Activated naive CD4-positive, alpha-beta T cell treated with anti-CD3 and anti-CD28 coated beads, Interleukin-2, amount 50 U/mL, for 72 hours (primary cell): ENCODE measurements around the gene HCFC1. TPM values are rescaled to one million over a fixed set of nuclear protein-coding genes. Genes with fewer than 3 reads are reported as not detected.

ENCODE experiments used
- ATAC-seq, 2 donors: fragments of 150-1000 bp; cut with Tn5 transposase; 2 replicates each; pipeline ENCODE4 v1.10.0; 2021; ENCODE audit warnings: mild to moderate bottlenecking in 2 of 2, moderate library complexity in 2 of 2
- DNase-seq, 2 donors: peaks; one replicate each; pipeline ENCODE4 v3.0.0; 2021 to 2022; ENCODE audit warnings: low spot score in 2 of 2
- H3K27ac Mint-ChIP-seq, 2 donors: one replicate each; pipeline ENCODE4 v1.8.0; 2022; ENCODE audit warnings: mild to moderate bottlenecking in 2 of 2, mixed read lengths in 2 of 2
- H3K36me3 Mint-ChIP-seq, 2 donors: one replicate each; pipeline ENCODE4 v1.8.0; 2022; ENCODE audit warnings: mixed read lengths in 2 of 2
- H3K9me3 Mint-ChIP-seq, 2 donors: one replicate each; pipeline ENCODE4 v1.8.0; 2022; ENCODE audit warnings: mixed read lengths in 2 of 2
- total RNA-seq, 2 donors: library from RNA; stranded (reverse); gene quantifications; one replicate each; pipeline ENCODE4 v1.2.3, GENCODE V29; 2022

Gene HCFC1
- total RNA-seq, 2 donors from 2014 or later, result 95.9 to 102 TPM

DNA sequence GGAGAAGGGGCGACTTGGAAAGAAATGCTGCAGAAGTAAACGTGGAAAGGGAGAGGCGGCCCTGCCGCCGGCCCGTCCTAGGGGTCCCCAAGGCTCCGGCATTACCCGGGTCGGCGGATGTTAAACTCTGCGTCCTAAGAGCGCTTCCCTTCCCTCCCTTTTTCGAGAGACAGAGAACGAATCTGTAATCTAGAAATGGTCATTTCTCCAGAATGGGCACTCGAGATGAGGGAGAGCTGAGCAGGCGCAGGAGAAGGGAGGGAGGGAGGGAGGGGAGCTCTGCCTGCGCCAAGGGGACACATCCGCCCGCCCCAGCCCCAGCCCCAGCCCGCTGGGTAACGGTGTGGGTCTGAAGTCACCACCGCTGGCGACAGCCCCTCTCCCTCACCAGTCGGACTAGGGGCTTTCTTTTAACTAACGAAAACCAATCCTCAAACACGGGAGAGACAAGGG lies 1.7 kb downstream of the HCFC1 start:
- peak overlapping the region; percentile 89 to 95 for H3K27ac Mint-ChIP-seq
- ATAC-seq, result no peak
- no peaks in the 10 kb centered on the region for H3K9me3 Mint-ChIP-seq
- no peak for DNase-seq
- H3K36me3 Mint-ChIP-seq, result peaks cover 37 to 44% of the 10 kb centered on the region in 2 donors

GRCh38 chrX:153969125-153969903 lies 2.3 kb downstream of the HCFC1 start:
- Mint-ChIP-seq H3K27ac (peak overlapping the region; percentile 89 to 95), H3K9me3 (no peaks in the 10 kb centered on the region), H3K36me3 (peaks cover 37 to 41% of the 10 kb centered on the region in 2 donors)
- no peak for DNase-seq
- no peak for ATAC-seq

- Mint-ChIP-seq H3K9me3 (no peaks in the 10 kb centered on the region), H3K36me3 (peaks cover 37 to 38% of the 10 kb centered on the region in 2 donors), H3K27ac (peak overlapping the region; percentile 50 to 89)
- DNase-seq, result no peak
- ATAC-seq, result no peak
Measured at GRCh38 chrX:153968754-153969124, 2.9 kb downstream of the HCFC1 start.

DNA sequence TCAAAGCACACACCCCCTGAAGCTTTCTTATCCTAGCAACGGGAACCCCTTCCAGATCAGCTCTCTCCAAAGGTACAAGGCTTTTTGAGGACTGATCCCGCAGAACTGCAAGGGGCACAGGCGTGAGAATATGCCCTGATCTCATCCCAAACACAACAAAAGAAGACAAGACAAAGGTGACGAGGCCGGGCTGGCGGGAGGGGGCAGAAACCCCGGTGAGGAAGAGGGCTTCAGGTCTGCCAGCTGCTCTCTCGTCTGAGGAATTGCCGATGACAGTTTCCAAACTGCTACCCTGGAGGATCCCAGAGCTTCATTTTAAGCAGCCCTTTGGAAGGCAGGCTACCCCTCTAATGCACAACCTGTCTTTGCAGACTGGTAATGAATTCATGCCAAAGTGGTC lies 3.4 kb downstream of the HCFC1 start:
- no peak for ATAC-seq
- Mint-ChIP-seq H3K27ac (peak overlapping the region; percentile 88 to 89), H3K36me3 (peaks cover 35% of the 10 kb centered on the region in 2 donors)

DNA sequence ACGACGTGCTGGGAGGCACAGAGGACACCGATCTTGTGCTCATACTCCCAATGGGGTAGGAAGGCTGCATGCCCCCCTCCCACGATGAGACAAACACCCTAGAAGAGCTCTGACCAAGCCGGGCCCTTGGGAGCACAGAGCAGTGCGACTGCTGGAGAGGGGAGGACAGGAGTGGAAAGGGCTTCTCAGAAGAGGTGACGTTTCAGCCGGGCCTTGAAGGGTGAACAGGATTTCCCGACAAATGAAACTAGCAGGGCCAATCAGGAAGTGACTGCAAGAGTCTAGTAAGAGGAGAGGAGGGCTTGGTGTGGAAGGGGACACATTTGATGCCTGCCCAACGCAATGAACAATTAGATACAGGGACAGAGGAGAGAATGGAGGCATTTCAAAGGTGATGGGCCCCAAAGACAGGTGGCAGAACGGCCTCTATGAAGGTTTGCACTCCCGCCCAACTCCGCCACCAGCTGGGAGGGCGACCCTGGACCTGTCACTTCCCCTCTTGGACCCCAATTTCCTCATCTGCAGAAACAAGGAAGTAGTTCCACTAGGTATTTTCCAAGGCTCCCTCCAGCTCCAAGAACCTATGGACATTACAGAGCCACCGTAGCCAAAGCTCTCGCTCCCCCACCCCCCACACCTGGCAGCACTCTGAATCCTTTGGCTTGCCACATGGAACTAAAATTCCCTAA lies 3.9 kb downstream of the HCFC1 start:
- peak; percentile 3 to 19 for ATAC-seq
- Mint-ChIP-seq H3K9me3 (no peaks in the 10 kb centered on the region), H3K27ac (peak overlapping the region; percentile 88 to 89), H3K36me3 (peaks cover 32 to 33% of the 10 kb centered on the region in 2 donors)
- DNase-seq, result peak in 1 of 2 donors; percentile 41

More for the DNA sequence above, 3.4 kb downstream of the HCFC1 start:
- H3K9me3 Mint-ChIP-seq, result no peaks in the 10 kb centered on the region
- no peak for DNase-seq

DNA sequence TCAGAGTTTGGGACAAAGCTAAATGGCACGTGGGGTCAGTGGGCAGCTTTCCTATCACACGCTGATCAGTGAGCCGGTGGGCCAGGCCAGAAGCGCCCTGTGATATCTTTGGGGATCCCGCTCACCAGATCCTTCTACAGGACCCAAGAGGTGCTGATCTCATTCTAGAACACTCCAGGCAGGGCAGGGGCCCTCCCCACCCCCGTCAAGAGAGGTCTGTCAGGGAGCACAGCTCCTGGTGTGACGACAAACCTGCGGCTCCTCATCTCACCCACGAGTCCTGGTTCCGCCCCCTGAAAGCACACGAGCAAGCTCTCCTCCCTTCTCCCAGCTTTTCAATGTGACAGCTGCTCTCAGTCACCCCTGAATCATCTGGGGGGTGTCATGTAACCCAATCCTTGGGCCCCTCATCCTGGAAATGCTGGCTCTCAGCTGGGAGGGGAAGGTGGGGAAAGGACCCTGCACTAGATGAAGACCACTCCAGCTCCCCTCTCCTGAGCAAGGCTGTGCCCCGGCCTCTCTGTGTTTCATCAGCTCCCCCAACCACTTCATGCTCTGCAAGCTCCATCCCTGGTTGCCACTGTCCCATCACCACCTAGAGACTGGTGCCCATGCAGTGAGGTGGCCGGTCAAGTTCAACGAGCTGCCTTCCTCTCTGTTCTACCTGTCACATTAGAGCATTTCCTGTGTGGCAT lies 4.6 kb downstream of the HCFC1 start:
- Mint-ChIP-seq H3K36me3 (peaks cover 32 to 33% of the 10 kb centered on the region in 2 donors), H3K27ac (peak overlapping the region; percentile 88 to 89), H3K9me3 (no peaks in the 10 kb centered on the region)
- DNase-seq, result no peak
- ATAC-seq, result peak; percentile 14 to 18

DNA sequence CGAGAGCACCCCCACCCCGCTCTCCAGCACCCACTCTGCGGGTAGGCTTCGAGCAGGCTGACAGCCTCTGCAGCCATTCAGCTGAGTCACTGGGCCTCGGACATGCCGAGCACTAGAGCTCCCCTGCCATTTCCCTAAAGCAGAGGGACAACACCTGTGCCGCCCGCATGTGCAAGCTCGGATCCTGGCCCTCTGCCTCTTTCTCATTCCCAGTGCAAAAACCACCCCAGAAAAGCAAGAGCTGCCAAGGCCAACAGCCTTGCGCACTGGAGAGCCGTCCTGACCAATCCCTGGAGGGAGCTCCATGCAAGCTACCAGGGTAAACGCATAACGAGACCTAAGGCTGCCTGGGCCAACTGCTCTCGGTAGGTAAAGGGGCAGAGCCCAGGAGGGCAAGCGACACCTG lies 5.3 kb downstream of the HCFC1 start:
- no peaks in the 10 kb centered on the region for H3K9me3 Mint-ChIP-seq
- no peak for ATAC-seq
- H3K36me3 Mint-ChIP-seq, result peaks cover 27 to 28% of the 10 kb centered on the region in 2 donors
- peak overlapping the region; percentile 88 to 89 for H3K27ac Mint-ChIP-seq
- no peak for DNase-seq

DNA sequence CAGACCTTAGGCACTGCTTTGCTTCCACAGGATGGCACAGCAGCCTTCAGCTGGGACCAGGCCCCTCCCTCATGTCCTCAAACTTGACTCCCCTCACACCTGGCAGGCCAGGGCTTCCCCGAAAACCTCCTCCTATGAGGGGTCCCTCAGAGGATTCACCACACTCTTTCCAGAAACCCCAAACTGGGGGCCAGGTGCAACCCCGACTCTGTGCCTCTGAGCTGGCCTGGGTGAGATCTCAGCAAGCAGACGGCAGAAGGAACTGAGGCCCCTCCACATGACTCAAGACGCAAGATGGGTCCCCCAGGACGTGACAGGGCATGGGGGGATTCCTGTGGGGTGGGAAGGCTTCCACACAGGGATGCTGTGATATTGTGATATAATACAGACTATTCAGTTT lies 6.2 kb downstream of the HCFC1 start:
- Mint-ChIP-seq H3K27ac (peak overlapping the region in 1 of 2 donors; percentile 88), H3K9me3 (no peaks in the 10 kb centered on the region), H3K36me3 (peaks cover 19 to 22% of the 10 kb centered on the region in 2 donors)
- no peak for ATAC-seq
- DNase-seq, result no peak

DNA sequence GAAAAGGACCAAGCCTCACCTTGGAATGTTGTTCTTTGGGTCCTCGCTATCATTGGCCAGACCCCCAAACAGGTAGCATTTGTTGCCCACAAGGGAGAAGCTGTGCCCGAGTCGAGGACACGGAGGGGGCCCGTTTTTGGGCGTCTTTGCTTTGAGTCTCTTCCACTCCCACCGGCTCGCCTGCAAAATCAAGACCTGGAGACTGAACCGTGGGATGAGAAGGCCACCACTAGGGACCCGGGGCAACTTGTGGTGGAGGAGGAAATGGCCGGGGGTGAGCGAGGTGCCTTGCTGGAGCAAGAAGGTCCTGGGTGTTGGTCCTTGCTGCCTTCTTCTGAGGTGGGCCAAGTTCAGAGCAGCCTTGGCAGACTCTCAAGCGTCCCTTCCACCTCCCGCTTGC lies 7.5 kb downstream of the HCFC1 start:
- ATAC-seq (no peak), DNase-seq (no peak)
- Mint-ChIP-seq H3K36me3 (peaks cover 12 to 14% of the 10 kb centered on the region in 2 donors), H3K27ac (no peak overlapping the region), H3K9me3 (no peaks in the 10 kb centered on the region)

GRCh38 chrX:153963546-153963945 lies 8.1 kb downstream of the HCFC1 start:
- Mint-ChIP-seq H3K27ac (no peak overlapping the region), H3K36me3 (peaks cover 12 to 14% of the 10 kb centered on the region in 2 donors), H3K9me3 (no peaks in the 10 kb centered on the region)
- ATAC-seq, result no peak
- DNase-seq, result no peak

DNA sequence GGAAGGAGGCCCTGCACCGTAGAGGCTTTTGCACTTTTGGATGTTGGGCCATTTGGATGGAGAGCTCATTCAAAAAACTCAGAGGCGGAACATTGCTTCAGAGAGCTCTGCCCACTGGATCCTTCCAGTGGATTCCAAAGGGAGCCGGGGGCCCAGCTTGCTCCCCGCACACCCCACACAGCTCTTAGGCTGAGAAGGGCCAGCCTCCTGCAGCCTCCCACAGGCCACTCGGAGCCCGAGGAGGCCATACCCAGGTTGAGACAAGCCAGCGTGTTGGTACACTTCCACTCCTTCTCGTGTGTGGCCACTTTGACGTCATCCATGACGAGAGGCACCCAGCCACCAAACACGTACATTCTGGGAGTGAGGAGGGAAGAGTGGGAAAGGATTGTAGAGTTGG lies 10.3 kb downstream of the HCFC1 start:
- Mint-ChIP-seq H3K27ac (no peak overlapping the region), H3K9me3 (no peaks in the 10 kb centered on the region), H3K36me3 (no peaks in the 10 kb centered on the region)
- ATAC-seq (no peak), DNase-seq (no peak)

DNA sequence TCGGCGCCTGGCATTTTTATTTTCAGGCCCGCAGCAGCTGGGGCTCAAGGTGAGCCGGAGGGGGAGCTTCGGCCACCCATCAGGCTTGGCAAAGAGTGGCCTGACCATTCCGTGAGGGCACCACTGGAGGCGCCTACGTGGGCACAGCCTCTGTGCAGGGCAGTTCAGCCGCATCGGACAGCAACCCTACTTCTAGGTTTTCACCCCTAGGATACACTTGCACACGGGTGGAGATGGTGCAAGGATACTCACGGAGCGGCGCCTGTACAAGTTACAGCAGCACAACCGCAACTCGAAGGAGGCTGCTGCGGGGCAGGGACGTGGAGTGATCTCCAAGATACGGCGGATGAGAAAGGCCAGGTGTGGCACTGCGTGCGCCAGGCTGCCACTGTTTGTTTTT lies 10.8 kb downstream of the HCFC1 start:
- ATAC-seq (no peak), DNase-seq (no peak)
- Mint-ChIP-seq H3K27ac (no peak overlapping the region), H3K36me3 (no peaks in the 10 kb centered on the region), H3K9me3 (no peaks in the 10 kb centered on the region)

- no peak for DNase-seq
- no peaks in the 10 kb centered on the region for H3K36me3 Mint-ChIP-seq
- no peak overlapping the region for H3K27ac Mint-ChIP-seq
- no peaks in the 10 kb centered on the region for H3K9me3 Mint-ChIP-seq
- no peak for ATAC-seq
Measured at GRCh38 chrX:153960077-153960476, 11.5 kb downstream of the HCFC1 start.

DNA sequence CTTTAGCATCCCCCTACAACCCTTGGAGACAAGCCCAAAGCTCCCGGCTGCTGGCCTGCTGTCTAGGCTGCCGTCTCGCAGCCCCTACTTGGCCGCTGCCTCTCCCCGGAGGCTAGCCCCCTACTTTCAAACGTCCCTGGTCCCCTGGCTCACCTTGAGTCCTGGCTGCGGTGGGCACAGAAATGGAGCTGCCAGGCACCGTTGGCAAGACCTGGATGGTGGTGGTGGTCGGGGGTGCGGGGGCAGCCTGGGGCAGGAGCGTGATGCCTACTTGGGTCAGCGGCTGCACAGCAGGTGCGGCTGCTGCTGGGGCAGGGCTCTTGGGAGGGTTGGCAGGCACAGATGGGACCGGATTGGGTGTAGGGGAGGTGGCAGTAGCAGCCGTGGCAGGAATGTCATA lies 12.0 kb downstream of the HCFC1 start:
- no peaks in the 10 kb centered on the region for H3K36me3 Mint-ChIP-seq
- ATAC-seq, result no peak
- no peak for DNase-seq
- H3K9me3 Mint-ChIP-seq, result no peaks in the 10 kb centered on the region
- no peak overlapping the region for H3K27ac Mint-ChIP-seq

DNA sequence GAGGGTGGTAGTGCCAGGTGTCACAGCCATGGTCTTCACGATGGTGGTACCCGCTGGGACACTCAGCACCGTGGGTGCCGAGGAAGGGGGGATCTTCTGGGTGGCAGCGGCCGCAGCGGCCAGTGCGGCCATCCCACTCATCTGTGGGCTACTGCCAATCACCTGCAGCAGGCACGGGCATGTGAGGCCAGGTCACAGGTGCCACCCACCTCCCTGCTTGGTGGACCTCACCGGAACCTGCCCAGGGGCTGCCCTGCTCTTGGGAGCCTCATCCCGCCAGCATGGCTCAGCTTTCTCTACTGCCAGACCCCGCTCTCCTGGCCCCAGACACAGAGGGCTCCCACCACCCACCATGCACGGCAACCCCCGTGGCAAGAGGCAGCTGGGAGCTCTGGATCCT lies 13.0 kb downstream of the HCFC1 start:
- ATAC-seq (no peak), DNase-seq (no peak)
- Mint-ChIP-seq H3K9me3 (no peaks in the 10 kb centered on the region), H3K36me3 (no peaks in the 10 kb centered on the region), H3K27ac (no peak overlapping the region)

GRCh38 chrX:153957224-153957623 lies 14.4 kb downstream of the HCFC1 start:
- DNase-seq (no peak), ATAC-seq (no peak)
- Mint-ChIP-seq H3K36me3 (no peaks in the 10 kb centered on the region), H3K9me3 (no peaks in the 10 kb centered on the region), H3K27ac (no peak overlapping the region)
